HCT116 (cell line): Measurements from ENCODE around the gene ASAP2. TPM values are rescaled to one million over a fixed set of nuclear protein-coding genes. Genes with fewer than 3 reads are reported as not detected.

Experiments
- ATAC-seq: fragments of 200-7000 bp; cut with Tn5 transposase; 2 replicates; pipeline ENCODE4 v1.9.1; 2020; ENCODE audit warnings: mild to moderate bottlenecking, moderate library complexity
- BruUV-seq: library from RNA; stranded (reverse); fragments of 400-500 nt; replicated peaks from 2 replicates; lab custom pipeline; 2021; lab: Mats Ljungman, UMichigan
- CTCF ChIA-PET: fragments of 300-600 bp; sonication (Branson Sonifier 250); formaldehyde crosslinking; loops from one replicate; lab custom pipeline; 2021; ENCODE audit warnings: antibody characterized with exemption; lab: Charles Lee
- POLR2A ChIA-PET: fragments of 300-600, 350-600 bp; sonication (Branson Sonifier 250); formaldehyde crosslinking; loops from one replicate; lab custom pipeline; 2021; ENCODE audit warnings: antibody characterized with exemption; lab: Charles Lee
- RAD21 ChIA-PET, 2 experiments: fragments of 300-600 bp; sonication (Branson Sonifier 250); formaldehyde crosslinking; loops; one replicate each; lab custom pipeline; 2023; ENCODE audit warnings: low total read pairs in 2 of 2; ENCODE audit not compliant: uncharacterized antibody in 2 of 2, unreplicated experiment in 2 of 2, low non-redundant PET in 1 of 2; lab: Charles Lee
- DNase-seq: peaks from one replicate; pipeline ENCODE4 v3.0.0-alpha.2; 2010; ENCODE audit warnings: low read depth, low spot score
- H2AFZ ChIP-seq: fragments of 200-600 bp; shearing (Covaris generic), sonication (generic); 2 replicates; pipeline ENCODE4 v1.6.1; 2017; ENCODE audit warnings: low read depth, mixed run types, mixed read lengths, antibody characterized with exemption, low read length; ENCODE audit not compliant: poor library complexity, severe bottlenecking
- H3K27ac ChIP-seq: 2 replicates; pipeline ENCODE4 v1.5.1; 2012; ENCODE audit warnings: low read depth, low read length
- H3K27me3 ChIP-seq: fragments of 200-600 bp; sonication (generic); 2 replicates; pipeline ENCODE4 v1.6.1; 2016; ENCODE audit warnings: mixed run types, low read length, mixed read lengths; ENCODE audit not compliant: insufficient read depth
- H3K36me3 ChIP-seq, 2 experiments: fragments of 200-500 bp in 1 of 2; fragments of 200-600 bp in 1 of 2; sonication (Bioruptor generic) in 1 of 2; sonication (generic) in 1 of 2; 2 replicates each; pipeline versions ENCODE4 v1.5.1 to v1.6.1; 2014 to 2016; ENCODE audit warnings: low read length in 2 of 2, inconsistent platforms in 1 of 2, mixed read lengths in 1 of 2, mixed run types in 1 of 2; ENCODE audit not compliant: insufficient read depth in 2 of 2, control insufficient read depth in 1 of 2
- H3K4me1 ChIP-seq, 2 experiments: fragments of 200-600 bp in 1 of 2; sonication (generic) in 1 of 2; 2 replicates each; pipeline versions ENCODE4 v1.5.1 to v1.6.1; 2012 to 2017; ENCODE audit warnings: low read length in 2 of 2, inconsistent platforms in 1 of 2, mild to moderate bottlenecking in 1 of 2, mixed read lengths in 1 of 2, mixed run types in 1 of 2, moderate library complexity in 1 of 2; ENCODE audit not compliant: insufficient read depth in 2 of 2, control insufficient read depth in 1 of 2
- H3K4me2 ChIP-seq: fragments of 200-600 bp; sonication (generic); 2 replicates; pipeline ENCODE4 v1.6.1; 2017; ENCODE audit warnings: mixed run types, low read length, mixed read lengths
- H3K4me3 ChIP-seq, 2 experiments: fragments of 200-600 bp in 1 of 2; sonication (generic) in 1 of 2; replicated peaks in 1 of 2; 2 replicates each; pipeline ENCODE4 v1.5.1; 2011 to 2016; ENCODE audit warnings: low read length in 2 of 2, control low read depth in 1 of 2, low read depth in 1 of 2, mild to moderate bottlenecking in 1 of 2, mixed read lengths in 1 of 2, mixed run types in 1 of 2
- H3K79me2 ChIP-seq: fragments of 200-600 bp; sonication (generic); 2 replicates; pipeline ENCODE4 v1.6.1; 2017; ENCODE audit warnings: mild to moderate bottlenecking, mixed run types, low read length, moderate library complexity, mixed read lengths; ENCODE audit not compliant: insufficient read depth
- H3K9ac ChIP-seq: fragments of 200-600 bp; sonication (generic); 2 replicates; pipeline ENCODE4 v1.6.1; 2016; ENCODE audit warnings: low read length, mixed read lengths
- H3K9me2 ChIP-seq: fragments of 200-600 bp; sonication (generic), shearing (Covaris generic); 2 replicates; pipeline ENCODE4 v1.6.1; 2017; ENCODE audit warnings: mixed run types, mild to moderate bottlenecking, moderate library complexity; ENCODE audit not compliant: insufficient read depth
- H3K9me3 ChIP-seq, 2 experiments: fragments of 200-500 bp in 1 of 2; fragments of 200-600 bp in 1 of 2; sonication (Bioruptor generic) in 1 of 2; sonication (generic) in 1 of 2; 2 replicates each; pipeline ENCODE4 v1.6.1; 2014 to 2017; ENCODE audit warnings: low read length in 2 of 2, mixed read lengths in 2 of 2, inconsistent platforms in 1 of 2, low read depth in 1 of 2, mild to moderate bottlenecking in 1 of 2, mixed run types in 1 of 2, moderate library complexity in 1 of 2; ENCODE audit not compliant: control insufficient read depth in 1 of 2, insufficient read depth in 1 of 2
- H4K20me1 ChIP-seq: fragments of 200-600 bp; sonication (generic), shearing (Covaris generic); 2 replicates; pipeline ENCODE4 v1.6.1; 2017; ENCODE audit warnings: mixed run types, mild to moderate bottlenecking, moderate library complexity; ENCODE audit not compliant: insufficient read depth
- ELF1 ChIP-seq: IDR thresholded peaks from 2 replicates; pipeline ENCODE4 v1.6.1; 2012; ENCODE audit warnings: low read depth, borderline replicate concordance
- EZH2phosphoT487 ChIP-seq: fragments of 200-600 bp; IDR thresholded peaks from 2 replicates; pipeline ENCODE4 v1.6.1; 2018; ENCODE audit warnings: antibody characterized with exemption, borderline replicate concordance
- POLR2AphosphoS5 ChIP-seq: IDR thresholded peaks from 2 replicates; pipeline ENCODE4 v1.6.1; 2011; ENCODE audit warnings: mild to moderate bottlenecking, low read depth, low read length, moderate library complexity
- TCF7L2 ChIP-seq: IDR thresholded peaks from 2 replicates; pipeline ENCODE4 v1.7.0; 2011; ENCODE audit warnings: borderline replicate concordance, inconsistent platforms; ENCODE audit not compliant: insufficient read depth, insufficient read length; ENCODE audit errors: extremely low read depth
- ZFX ChIP-seq: fragments of 450-650 bp; IDR thresholded peaks from 2 replicates; pipeline ENCODE4 v1.6.1; 2017
- intact Hi-C: fragments of 100-400 bp; cut with micrococcal nuclease; formaldehyde crosslinking; loops from 2 replicates; pipeline ENCODE4 v1.10.0; 2022
- total RNA-seq: library from RNA; stranded (reverse); gene quantifications from one replicate; pipeline ENCODE4 v1.2.1, GENCODE V29; 2021; ENCODE audit not compliant: unreplicated experiment
- TF ChIP-seq, protein P1 (sequence below), 3 experiments: fragments of 200-600 bp in 1 of 3; sonication (generic) in 1 of 3; IDR thresholded peaks in 2 of 3; conservative IDR thresholded peaks in 1 of 3; 2 replicates each; pipeline ENCODE4 v1.5.1; 2012 to 2017; ENCODE audit warnings: low read depth in 2 of 3, low read length in 2 of 3, antibody characterized with exemption in 1 of 3, borderline replicate concordance in 1 of 3, control low read depth in 1 of 3, mild to moderate bottlenecking in 1 of 3, mixed read lengths in 1 of 3, mixed run types in 1 of 3, moderate library complexity in 1 of 3; ENCODE audit not compliant: insufficient read depth in 1 of 3
- TF ChIP-seq, protein P2 (sequence below): IDR thresholded peaks from 2 replicates; pipeline ENCODE4 v1.6.1; 2012
- TF ChIP-seq, protein P3 (sequence below): IDR thresholded peaks from 2 replicates; pipeline ENCODE4 v1.6.1; 2012

Gene ASAP2
- total RNA-seq, 1 experiment from 2014 or later: 16.5 TPM

- intact Hi-C loops: no loop called here
- peaks cover 6 to 8% of the 10 kb centered on the region in 2 experiments; a peak in 3 of 4 replicates for H3K36me3 ChIP-seq
- TSS peak; percentile 29 for BruUV-seq
- H3K4me3 ChIP-seq: no peak overlapping the region
- TF ChIP-seq, protein P1, sequence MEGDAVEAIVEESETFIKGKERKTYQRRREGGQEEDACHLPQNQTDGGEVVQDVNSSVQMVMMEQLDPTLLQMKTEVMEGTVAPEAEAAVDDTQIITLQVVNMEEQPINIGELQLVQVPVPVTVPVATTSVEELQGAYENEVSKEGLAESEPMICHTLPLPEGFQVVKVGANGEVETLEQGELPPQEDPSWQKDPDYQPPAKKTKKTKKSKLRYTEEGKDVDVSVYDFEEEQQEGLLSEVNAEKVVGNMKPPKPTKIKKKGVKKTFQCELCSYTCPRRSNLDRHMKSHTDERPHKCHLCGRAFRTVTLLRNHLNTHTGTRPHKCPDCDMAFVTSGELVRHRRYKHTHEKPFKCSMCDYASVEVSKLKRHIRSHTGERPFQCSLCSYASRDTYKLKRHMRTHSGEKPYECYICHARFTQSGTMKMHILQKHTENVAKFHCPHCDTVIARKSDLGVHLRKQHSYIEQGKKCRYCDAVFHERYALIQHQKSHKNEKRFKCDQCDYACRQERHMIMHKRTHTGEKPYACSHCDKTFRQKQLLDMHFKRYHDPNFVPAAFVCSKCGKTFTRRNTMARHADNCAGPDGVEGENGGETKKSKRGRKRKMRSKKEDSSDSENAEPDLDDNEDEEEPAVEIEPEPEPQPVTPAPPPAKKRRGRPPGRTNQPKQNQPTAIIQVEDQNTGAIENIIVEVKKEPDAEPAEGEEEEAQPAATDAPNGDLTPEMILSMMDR (IDR thresholded peaks at IDR 0.05 in 2 of 3, conservative IDR thresholded peaks at IDR 0.05 in 1 of 3; ENCODE audit: borderline replicate concordance in 1 of 3, insufficient read depth in 1 of 3, low read depth in 2 of 3, low read length in 2 of 3): no peak
- TF ChIP-seq EZH2phosphoT487 (no peak), TCF7L2 (no peak), ZFX (no peak), ELF1 (no peak), POLR2AphosphoS5 (no peak)
- TF ChIP-seq, protein P2, sequence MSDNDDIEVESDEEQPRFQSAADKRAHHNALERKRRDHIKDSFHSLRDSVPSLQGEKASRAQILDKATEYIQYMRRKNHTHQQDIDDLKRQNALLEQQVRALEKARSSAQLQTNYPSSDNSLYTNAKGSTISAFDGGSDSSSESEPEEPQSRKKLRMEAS: no peak
- TF ChIP-seq, protein P3, sequence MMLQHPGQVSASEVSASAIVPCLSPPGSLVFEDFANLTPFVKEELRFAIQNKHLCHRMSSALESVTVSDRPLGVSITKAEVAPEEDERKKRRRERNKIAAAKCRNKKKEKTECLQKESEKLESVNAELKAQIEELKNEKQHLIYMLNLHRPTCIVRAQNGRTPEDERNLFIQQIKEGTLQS: no peak
- H3K9me2 ChIP-seq: no peaks in the 10 kb centered on the region
- H3K9me3 ChIP-seq: no peaks in the 10 kb centered on the region
- RAD21 ChIA-PET: no interaction called here
- no peaks in the 10 kb centered on the region for H3K79me2 ChIP-seq
- CTCF ChIA-PET: no interaction called here
- no peak overlapping the region for H3K27ac ChIP-seq
- DNase-seq (no peak), ATAC-seq (no peak)
- H4K20me1 ChIP-seq: no peaks in the 10 kb centered on the region
- no peak overlapping the region for H3K9ac ChIP-seq
- no peak overlapping the region for H2AFZ ChIP-seq
- H3K27me3 ChIP-seq: no peaks in the 10 kb centered on the region
- POLR2A ChIA-PET: no interaction called here
- H3K4me2 ChIP-seq: no peak overlapping the region
- H3K4me1 ChIP-seq: no peaks in the 10 kb centered on the region
Observed at GRCh38 chr2:9406529-9407362, 200.1 kb downstream of the ASAP2 start.
